PFSK-1 (cell line): ENCODE data around the gene PRPF19.

ENCODE experiments used
- POLR2AphosphoS5 ChIP-seq: IDR thresholded peaks from 2 replicates; pipeline ENCODE4 v1.6.1; 2012; ENCODE audit warnings: low read depth, mild to moderate bottlenecking, control low read depth, low read length, moderate library complexity
- SIN3A ChIP-seq: IDR thresholded peaks from 2 replicates; pipeline ENCODE4 v1.6.1; 2012; ENCODE audit warnings: mild to moderate bottlenecking, low read length, moderate library complexity, borderline replicate concordance; ENCODE audit not compliant: insufficient read depth
- TAF1 ChIP-seq: IDR thresholded peaks from 2 replicates; pipeline ENCODE4 v1.6.1; 2012; ENCODE audit warnings: low read length, control low read depth, borderline replicate concordance; ENCODE audit not compliant: insufficient read depth

GRCh38 chr11:60939855-60940254, 33.5 kb upstream of the PRPF19 start:
- TF ChIP-seq POLR2AphosphoS5 (no peak), TAF1 (no peak), SIN3A (no peak)
